ENCODE data around the gene GNA15.

DNA sequence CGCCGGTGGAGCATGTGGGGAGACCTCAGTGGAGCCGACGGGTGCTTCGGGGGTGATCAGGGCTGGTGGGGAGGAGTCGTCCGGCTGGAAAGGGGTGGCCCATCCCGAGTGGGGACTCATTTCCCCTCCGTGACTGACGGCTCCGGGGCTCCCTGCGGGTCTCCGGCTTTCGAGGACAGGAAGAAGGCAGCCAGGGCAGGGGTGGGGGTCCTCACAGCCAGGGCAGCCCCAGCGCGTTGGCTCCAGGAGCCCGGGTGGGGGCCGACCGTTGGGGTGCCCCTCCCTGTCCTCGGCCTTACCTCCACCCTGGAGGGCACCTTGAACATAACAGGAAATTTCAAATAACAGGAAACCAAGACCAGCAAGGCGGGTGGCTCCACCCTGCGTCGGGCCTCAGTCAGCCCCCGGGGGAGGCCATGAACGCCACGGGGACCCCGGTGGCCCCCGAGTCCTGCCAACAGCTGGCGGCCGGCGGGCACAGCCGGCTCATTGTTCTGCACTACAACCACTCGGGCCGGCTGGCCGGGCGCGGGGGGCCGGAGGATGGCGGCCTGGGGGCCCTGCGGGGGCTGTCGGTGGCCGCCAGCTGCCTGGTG is 42.6 kb downstream of the GNA15 start, which contains the start of gene S1PR4:
- no peak for TF ChIP-seq EP300 (IDR thresholded peaks at IDR 0.05)
- no peak for TF ChIP-seq POLR2A (IDR thresholded peaks at IDR 0.05)
